ENCODE data around the gene CDRT15.

GRCh38 chr17:14282726-14283125 lies 46.1 kb upstream of the CDRT15 start:
- TF ChIP-seq EZH2 (IDR thresholded peaks at IDR 0.05; ENCODE audit: low read length, unreplicated experiment) (no peak), CTCF (conservative IDR thresholded peaks at IDR 0.05; ENCODE audit: low read depth, low read length) (no peak), EZH2phosphoT487 (IDR thresholded peaks at IDR 0.05; ENCODE audit: borderline replicate concordance, low read length) (no peak)
